Measurements from ENCODE around the gene QSOX2. TPM values are rescaled to one million over a fixed set of nuclear protein-coding genes. Genes with fewer than 3 reads are reported as not detected.

Gene QSOX2
- 1 to 10 TPM; 3.4 to 7.2 (median 5.2) TPM for total RNA-seq

GRCh38 chr9:136245219-136246150, at the start of gene QSOX2:
Gene QSOX2, minus strand, starts transcription at chr9:136245812. Its CDS starts 9 bp downstream, at chr9:136245803.
- Histone ChIP-seq H3K9me3 (no peaks in the 10 kb centered on the region), H3K27ac (peak within 1 kb of the TSS in 3 of 4 donors; percentile 63 to 68 (median 64)), H3K4me3 (peak within 1 kb of the TSS; percentile 86 to 89), H3K4me1 (peaks cover 3 to 36% (median 10%) of the 10 kb centered on the region in 3 donors), H3K36me3 (no peaks in the 10 kb centered on the region), H3K27me3 (no peaks in the 10 kb centered on the region)
- WGBS, 2 donors (ENCODE audit: low coverage in 1 of 2), result 2% methylated on average over 8 of the region's 112 CpGs; no CpG with 5 or more reads in 1 of the 2 donors
- TF ChIP-seq CTCF (IDR thresholded peaks at IDR 0.05), result peak in 1 of 4 experiments; percentile 9
- no peak for TF ChIP-seq EP300 (IDR thresholded peaks at IDR 0.05)
- no peak for TF ChIP-seq POLR2AphosphoS5 (IDR thresholded peaks at IDR 0.05)
- peak in 1 of 2 donors; percentile 21 for TF ChIP-seq POLR2A (IDR thresholded peaks at IDR 0.05)
- peak; percentile 87 for ATAC-seq

DNA sequence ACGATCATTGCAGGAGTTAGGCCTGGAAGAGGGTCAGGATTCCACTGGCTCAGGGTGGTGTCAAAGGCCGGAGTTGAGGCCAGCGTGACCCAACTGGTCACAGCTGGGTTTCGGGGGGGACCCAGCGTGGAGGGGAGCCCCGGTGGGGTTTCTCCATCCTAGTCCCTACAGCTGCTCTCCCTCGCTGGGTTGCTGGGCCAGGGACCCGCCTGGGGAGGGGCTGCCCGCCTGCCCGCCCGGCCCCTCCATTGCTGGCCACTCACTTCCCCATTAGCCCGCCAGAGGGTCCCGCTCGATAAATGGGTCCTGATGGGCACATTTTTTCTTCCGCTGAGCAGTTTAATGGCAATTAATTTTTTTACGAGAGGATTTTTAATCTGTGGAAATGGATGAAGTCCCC, 49.4 kb upstream of the QSOX2 start:
- H3K4me3 ChIP-seq, result no peak overlapping the region
- no peak for ATAC-seq
- no peaks in the 10 kb centered on the region for H3K36me3 ChIP-seq
- H3K9me3 ChIP-seq, result no peaks in the 10 kb centered on the region
- no peaks in the 10 kb centered on the region for H3K4me1 ChIP-seq
- 75 to 79% methylated on average over 3 to 4 of the region's 16 CpGs for WGBS, 2 donors (ENCODE audit: low coverage in 1 of 2)
- TF ChIP-seq EP300 (IDR thresholded peaks at IDR 0.05) (no peak), POLR2A (IDR thresholded peaks at IDR 0.05) (no peak), POLR2AphosphoS5 (IDR thresholded peaks at IDR 0.05) (no peak), CTCF (IDR thresholded peaks at IDR 0.05) (no peak)
- H3K27me3 ChIP-seq, result peaks cover 69% of the 10 kb centered on the region
- H3K27ac ChIP-seq, result no peak overlapping the region

DNA sequence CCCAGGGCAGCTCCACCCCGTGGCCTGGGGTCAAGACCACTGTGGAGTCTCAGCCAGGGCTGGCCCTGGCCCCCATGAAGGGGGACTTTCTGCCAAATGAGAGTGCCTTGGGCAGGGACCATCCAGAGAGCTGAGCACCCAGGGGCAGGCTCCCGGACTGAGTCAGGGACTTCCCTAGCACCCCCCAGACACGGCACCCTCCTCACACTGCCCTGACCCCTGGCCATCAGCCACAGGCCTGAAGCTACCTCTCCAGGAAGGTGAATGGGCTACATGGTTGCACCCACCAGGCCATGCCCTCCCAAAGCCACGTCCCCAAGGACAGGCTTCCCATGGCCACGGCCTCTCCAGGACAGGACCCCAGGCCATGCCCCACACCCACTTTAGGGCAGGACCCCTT, 48.8 kb upstream of the QSOX2 start:
- no peak for ATAC-seq
- Histone ChIP-seq H3K4me1 (no peaks in the 10 kb centered on the region), H3K36me3 (no peaks in the 10 kb centered on the region), H3K27me3 (peaks cover 69% of the 10 kb centered on the region), H3K9me3 (no peaks in the 10 kb centered on the region), H3K4me3 (no peak overlapping the region), H3K27ac (no peak overlapping the region)
- no peak for TF ChIP-seq CTCF (IDR thresholded peaks at IDR 0.05)
- TF ChIP-seq EP300 (IDR thresholded peaks at IDR 0.05), result no peak
- no peak for TF ChIP-seq POLR2AphosphoS5 (IDR thresholded peaks at IDR 0.05)
- TF ChIP-seq POLR2A (IDR thresholded peaks at IDR 0.05), result no peak
- no CpG with 5 or more reads among the region's 5 CpGs for WGBS, 2 donors (ENCODE audit: low coverage in 1 of 2)

- Histone ChIP-seq H3K36me3 (no peaks in the 10 kb centered on the region), H3K4me1 (no peaks in the 10 kb centered on the region), H3K27me3 (peaks cover 64% of the 10 kb centered on the region), H3K9me3 (no peaks in the 10 kb centered on the region), H3K4me3 (no peak overlapping the region), H3K27ac (no peak overlapping the region)
- ATAC-seq, result no peak
- TF ChIP-seq POLR2A (IDR thresholded peaks at IDR 0.05) (no peak), CTCF (IDR thresholded peaks at IDR 0.05) (no peak), EP300 (IDR thresholded peaks at IDR 0.05) (no peak), POLR2AphosphoS5 (IDR thresholded peaks at IDR 0.05) (no peak)
- 80 to 83% methylated on average over 10 to 14 of the region's 14 CpGs for WGBS, 2 donors (ENCODE audit: low coverage in 1 of 2)
These were observed 48.0 kb upstream of the QSOX2 start for GRCh38 chr9:136293476-136294077.
